WTC11 (cell line): ENCODE data around the gene NRTN. TPM values are rescaled to one million over a fixed set of nuclear protein-coding genes. Genes with fewer than 3 reads are reported as not detected.

Experiments used
- ATAC-seq: fragments of 200-7000 bp; cut with Tn5 transposase; 2 replicates; pipeline ENCODE4 v1.10.0; 2021; ENCODE audit warnings: mild to moderate bottlenecking, moderate library complexity
- CTCF ChIA-PET: fragments of 300-600 bp; sonication (Branson Sonifier 250); formaldehyde crosslinking; loops from one replicate; lab custom pipeline; 2021; ENCODE audit warnings: antibody characterized with exemption; lab: Charles Lee
- POLR2A ChIA-PET: fragments of 350-600 bp; sonication (Branson Sonifier 250); formaldehyde crosslinking; loops from one replicate; lab custom pipeline; 2021; ENCODE audit warnings: antibody characterized with exemption; lab: Charles Lee
- DNase-seq: peaks from one replicate; pipeline ENCODE4 v3.0.0; 2021; ENCODE audit warnings: low spot score
- H3K27ac Mint-ChIP-seq: 2 replicates; pipeline ENCODE4 v1.8.0; 2021; ENCODE audit warnings: mixed read lengths
- H3K27me3 Mint-ChIP-seq: 2 replicates; pipeline ENCODE4 v1.8.0; 2021; ENCODE audit warnings: low read depth, mild to moderate bottlenecking, moderate library complexity, mixed read lengths
- H3K36me3 Mint-ChIP-seq: 2 replicates; pipeline ENCODE4 v1.8.0; 2021; ENCODE audit warnings: mixed read lengths
- H3K4me1 Mint-ChIP-seq: 2 replicates; pipeline ENCODE4 v1.8.0; 2022; ENCODE audit warnings: mixed read lengths
- H3K4me3 Mint-ChIP-seq: 2 replicates; pipeline ENCODE4 v1.8.0; 2021; ENCODE audit warnings: mild to moderate bottlenecking, moderate library complexity, mixed read lengths
- H3K9me3 Mint-ChIP-seq: 2 replicates; pipeline ENCODE4 v1.8.0; 2021; ENCODE audit warnings: mixed read lengths
- ATF1 ChIP-seq: sonication (generic); formaldehyde crosslinking; IDR thresholded peaks from 2 replicates; pipeline ENCODE4 v1.8.1; 2023; ENCODE audit warnings: mild to moderate bottlenecking, moderate library complexity, missing genetic modification reagents
- CBFB ChIP-seq: sonication (generic); formaldehyde crosslinking; IDR thresholded peaks from 2 replicates; pipeline ENCODE4 v1.8.1; 2022; ENCODE audit warnings: mild to moderate bottlenecking, low read depth, missing genetic modification reagents
- EMX1 ChIP-seq: fragments of 250-450 bp; sonication (Bioruptor Pico); IDR thresholded peaks from 2 replicates; pipeline ENCODE4 v1.8.0; 2021; ENCODE audit warnings: mild to moderate bottlenecking
- ESRRA ChIP-seq: sonication (generic); formaldehyde crosslinking; IDR thresholded peaks from 2 replicates; pipeline ENCODE4 v1.8.1; 2022; ENCODE audit warnings: mild to moderate bottlenecking, missing genetic modification reagents, borderline replicate concordance
- FOXJ3 ChIP-seq: sonication (generic); formaldehyde crosslinking; IDR thresholded peaks from 2 replicates; pipeline ENCODE4 v1.9.0; 2021; ENCODE audit warnings: missing genetic modification reagents, mild to moderate bottlenecking, borderline replicate concordance
- GABPB1 ChIP-seq: sonication (generic); formaldehyde crosslinking; IDR thresholded peaks from 2 replicates; pipeline ENCODE4 v1.8.1; 2023; ENCODE audit warnings: mild to moderate bottlenecking, missing genetic modification reagents
- HMGA2 ChIP-seq: fragments of 250-450 bp; sonication (Bioruptor Pico); IDR thresholded peaks from 2 replicates; pipeline ENCODE4 v1.4.0; 2021; ENCODE audit warnings: mild to moderate bottlenecking, moderate library complexity
- NFATC4 ChIP-seq: fragments of 250-450 bp; sonication (Bioruptor Pico); IDR thresholded peaks from 2 replicates; pipeline ENCODE4 v1.9.0; 2021; ENCODE audit warnings: mild to moderate bottlenecking
- NFYB ChIP-seq: sonication (generic); formaldehyde crosslinking; conservative IDR thresholded peaks from 2 replicates; pipeline ENCODE4 v1.8.0; 2022; ENCODE audit warnings: low read depth, missing genetic modification reagents
- NR2C2 ChIP-seq: sonication (generic); formaldehyde crosslinking; IDR thresholded peaks from 2 replicates; pipeline ENCODE4 v1.8.0; 2022; ENCODE audit warnings: mild to moderate bottlenecking, missing genetic modification reagents
- OVOL2 ChIP-seq: fragments of 250-450 bp; sonication (Bioruptor Pico); IDR thresholded peaks from 2 replicates; pipeline ENCODE4 v1.9.0; 2021; ENCODE audit warnings: mild to moderate bottlenecking, borderline replicate concordance
- SMAD4 ChIP-seq: sonication (generic); formaldehyde crosslinking; IDR thresholded peaks from 2 replicates; pipeline ENCODE4 v1.8.0; 2022; ENCODE audit warnings: mild to moderate bottlenecking, missing genetic modification reagents
- ZNF263 ChIP-seq: sonication (generic); formaldehyde crosslinking; IDR thresholded peaks from 2 replicates; pipeline ENCODE4 v1.8.1; 2022; ENCODE audit warnings: low read depth, mild to moderate bottlenecking, moderate library complexity, missing genetic modification reagents
- ZNF416 ChIP-seq: fragments of 250-450 bp; sonication (Bioruptor Pico); IDR thresholded peaks from 2 replicates; pipeline ENCODE4 v1.9.0; 2021; ENCODE audit warnings: mild to moderate bottlenecking, inconsistent platforms
- total RNA-seq: library from RNA; stranded (reverse); gene quantifications from 3 replicates; pipeline ENCODE4 v1.2.3, GENCODE V29; 2021
- TF ChIP-seq, protein P1 (sequence below): sonication (generic); formaldehyde crosslinking; IDR thresholded peaks from 2 replicates; pipeline ENCODE4 v1.8.1; 2023; ENCODE audit warnings: mild to moderate bottlenecking, moderate library complexity, missing genetic modification reagents
- TF ChIP-seq, protein P2 (sequence below): fragments of 250-450 bp; sonication (Bioruptor Pico); conservative IDR thresholded peaks from 2 replicates; pipeline ENCODE4 v1.9.0; 2021; ENCODE audit warnings: mild to moderate bottlenecking
- TF ChIP-seq, protein P3 (sequence below): fragments of 250-450 bp; sonication (Bioruptor Pico); IDR thresholded peaks from 2 replicates; pipeline ENCODE4 v1.9.0; 2021; ENCODE audit warnings: mild to moderate bottlenecking, borderline replicate concordance
- TF ChIP-seq, protein P4 (sequence below): sonication (generic); formaldehyde crosslinking; IDR thresholded peaks from 2 replicates; pipeline ENCODE4 v1.8.0; 2022; ENCODE audit warnings: mild to moderate bottlenecking, missing genetic modification reagents

NRTN gene
- total RNA-seq, 1 experiment from 2014 or later: 6.1 TPM

DNA sequence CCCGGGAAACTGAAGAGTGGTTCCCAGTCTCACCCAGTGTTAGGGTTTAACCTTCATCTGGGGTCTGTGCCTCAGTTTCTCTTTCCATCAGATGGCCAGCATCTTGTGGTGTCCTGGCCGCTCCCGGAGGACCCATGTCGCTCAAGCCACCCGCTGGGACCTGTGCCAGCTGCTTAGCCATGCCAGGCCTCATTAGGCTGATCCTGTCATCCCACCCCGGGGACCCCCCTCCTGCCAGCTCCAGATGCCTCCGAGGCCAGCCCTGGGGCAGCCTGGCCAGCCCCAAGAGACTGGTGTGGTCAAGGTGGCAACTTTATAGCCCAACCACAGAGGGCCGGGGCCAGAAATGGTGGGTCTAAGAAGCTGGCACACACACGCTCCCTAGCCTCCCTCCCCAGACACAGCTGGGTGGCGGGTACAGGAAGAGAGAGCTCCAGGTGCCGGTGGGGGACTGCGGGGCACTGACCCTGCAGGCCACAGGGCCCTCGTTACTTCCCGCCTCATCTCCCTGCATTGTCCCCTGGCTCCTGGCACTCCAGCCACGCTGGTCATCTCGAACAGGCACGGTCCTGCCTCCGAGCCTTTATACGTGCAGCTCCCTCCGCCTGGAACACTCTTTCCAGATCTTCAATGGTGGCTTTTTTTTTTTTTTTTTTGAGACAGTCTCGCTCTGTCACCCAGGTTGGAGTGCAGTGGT is 3.4 kb downstream of the NRTN start (continued):
- TF ChIP-seq, protein P1, sequence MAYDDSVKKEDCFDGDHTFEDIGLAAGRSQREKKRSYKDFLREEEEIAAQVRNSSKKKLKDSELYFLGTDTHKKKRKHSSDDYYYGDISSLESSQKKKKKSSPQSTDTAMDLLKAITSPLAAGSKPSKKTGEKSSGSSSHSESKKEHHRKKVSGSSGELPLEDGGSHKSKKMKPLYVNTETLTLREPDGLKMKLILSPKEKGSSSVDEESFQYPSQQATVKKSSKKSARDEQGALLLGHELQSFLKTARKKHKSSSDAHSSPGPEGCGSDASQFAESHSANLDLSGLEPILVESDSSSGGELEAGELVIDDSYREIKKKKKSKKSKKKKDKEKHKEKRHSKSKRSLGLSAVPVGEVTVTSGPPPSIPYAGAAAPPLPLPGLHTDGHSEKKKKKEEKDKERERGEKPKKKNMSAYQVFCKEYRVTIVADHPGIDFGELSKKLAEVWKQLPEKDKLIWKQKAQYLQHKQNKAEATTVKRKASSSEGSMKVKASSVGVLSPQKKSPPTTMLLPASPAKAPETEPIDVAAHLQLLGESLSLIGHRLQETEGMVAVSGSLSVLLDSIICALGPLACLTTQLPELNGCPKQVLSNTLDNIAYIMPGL (CRISPR knock-in tag): no peak
- TF ChIP-seq ESRRA (CRISPR knock-in tag): no peak
- TF ChIP-seq ZNF263 (CRISPR knock-in tag): no peak
- TF ChIP-seq CBFB (CRISPR knock-in tag): no peak
- no peak for TF ChIP-seq HMGA2
- no peak for TF ChIP-seq ZNF416
- TF ChIP-seq, protein P2, sequence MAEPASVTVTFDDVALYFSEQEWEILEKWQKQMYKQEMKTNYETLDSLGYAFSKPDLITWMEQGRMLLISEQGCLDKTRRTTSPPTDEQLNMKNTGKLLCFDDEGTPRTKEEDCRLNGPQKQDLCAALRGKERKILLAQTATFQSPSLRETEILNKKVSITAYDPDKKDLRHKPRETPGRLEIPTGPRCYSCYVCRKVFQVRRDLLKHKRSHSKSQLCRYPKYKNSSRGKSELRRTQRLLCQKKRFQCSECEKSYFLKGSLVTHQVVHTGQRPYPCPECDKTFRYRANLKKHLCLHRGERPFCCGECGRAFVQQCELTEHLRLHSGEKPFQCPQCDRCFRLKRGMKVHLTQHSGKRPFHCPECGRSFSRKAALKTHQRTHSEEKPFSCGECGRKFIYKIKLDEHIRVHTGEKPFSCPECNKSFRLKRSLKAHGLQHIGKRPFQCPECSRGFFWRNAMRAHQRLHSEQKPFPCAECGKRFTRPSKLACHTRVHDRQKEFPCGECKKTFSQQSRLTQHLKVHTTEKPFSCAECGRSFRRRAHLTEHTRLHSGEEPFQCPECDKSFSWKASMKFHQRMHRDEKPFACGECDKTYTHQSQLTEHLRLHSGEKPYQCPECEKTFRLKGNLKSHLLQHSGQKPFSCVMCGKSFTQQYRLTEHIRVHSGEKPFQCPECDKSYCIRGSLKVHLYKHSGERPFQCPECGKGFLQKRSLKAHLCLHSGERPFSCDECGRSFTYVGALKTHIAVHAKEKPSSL (CRISPR knock-in tag): no peak
- TF ChIP-seq EMX1 (CRISPR knock-in tag): no peak
- TF ChIP-seq, all 79 proteins: peak for 0

DNA sequence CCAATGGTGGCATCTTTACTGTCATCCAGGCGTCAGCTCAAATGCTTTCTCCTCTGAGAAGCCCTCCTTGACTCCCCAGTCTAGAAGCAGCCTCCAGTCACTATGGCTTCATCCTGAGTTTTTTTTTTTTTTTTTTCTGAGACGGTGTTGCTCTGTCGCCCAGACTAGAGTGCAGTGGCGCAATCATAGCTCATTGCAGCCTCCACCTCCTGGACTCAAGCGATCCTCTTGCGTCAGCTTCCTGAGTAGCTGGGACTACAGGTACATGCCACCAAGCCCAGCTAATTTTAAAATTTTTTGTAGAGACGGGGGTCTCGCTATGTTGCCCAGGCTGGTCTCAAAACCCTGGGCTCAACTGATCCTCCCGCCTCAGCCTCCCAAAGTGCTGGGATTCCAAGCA is 4.2 kb downstream of the NRTN start:
- Mint-ChIP-seq H3K27ac (no peak overlapping the region), H3K4me1 (peaks cover 5% of the 10 kb centered on the region; the same call in 1 of the 2 replicates), H3K4me3 (no peak overlapping the region), H3K27me3 (peaks cover 13% of the 10 kb centered on the region), H3K36me3 (no peaks in the 10 kb centered on the region), H3K9me3 (no peaks in the 10 kb centered on the region)
- CTCF ChIA-PET: interaction anchor here (1.0 to 4.1 kb wide), 3 partner anchors 19 to 213 kb away, joined by 3 to 19 read pairs (median 7); no protein-coding TSS in a partner anchor
- POLR2A ChIA-PET: interaction anchor here (0.6 to 1.1 kb wide), 2 partner anchors 19 to 549 kb away, joined by 3 read pairs; no protein-coding TSS in a partner anchor
- no peak for TF ChIP-seq NFYB (CRISPR knock-in tag)
- TF ChIP-seq FOXJ3 (CRISPR knock-in tag): no peak
- TF ChIP-seq GABPB1 (CRISPR knock-in tag): peak; percentile 82
- TF ChIP-seq HMGA2: no peak
- ATAC-seq: no peak
- no peak for DNase-seq

DNA sequence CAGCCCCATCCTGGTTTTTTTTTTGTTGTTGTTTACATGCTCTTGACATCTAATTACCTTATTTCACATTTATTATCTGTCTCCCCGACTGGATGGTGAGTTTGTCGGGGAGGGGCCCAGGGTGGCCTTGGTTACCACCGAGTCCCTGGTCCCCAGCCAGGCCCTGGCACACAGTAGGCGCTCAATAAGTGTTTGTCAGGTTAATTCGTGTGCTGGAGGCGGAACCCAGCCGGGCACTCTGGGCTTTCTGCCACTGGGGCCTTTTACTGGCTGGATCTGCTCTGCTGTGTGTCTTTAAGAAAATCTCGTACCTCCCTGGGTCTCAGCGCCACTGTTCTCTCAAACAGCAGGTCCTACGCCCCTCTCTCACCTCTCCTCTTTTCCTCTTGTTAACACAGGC is 4.6 kb downstream of the NRTN start:
- CTCF ChIA-PET: interaction anchor here (4.1 kb wide), 1 partner anchor 19 kb away, joined by 19 read pairs; no protein-coding TSS in a partner anchor

More for the DNA sequence above, 4.6 kb downstream of the NRTN start:
- Mint-ChIP-seq H3K27me3 (peaks cover 9% of the 10 kb centered on the region), H3K27ac (no peak overlapping the region), H3K9me3 (no peaks in the 10 kb centered on the region), H3K4me1 (peaks cover 3% of the 10 kb centered on the region; the same call in 1 of the 2 replicates), H3K36me3 (no peaks in the 10 kb centered on the region), H3K4me3 (no peak overlapping the region)
- POLR2A ChIA-PET: no interaction called here
- DNase-seq (no peak), ATAC-seq (no peak)
- TF ChIP-seq, protein P1 (CRISPR knock-in tag): no peak
- TF ChIP-seq NR2C2 (CRISPR knock-in tag) (no peak), ATF1 (CRISPR knock-in tag) (no peak), GABPB1 (CRISPR knock-in tag) (no peak), SMAD4 (CRISPR knock-in tag) (no peak), OVOL2 (CRISPR knock-in tag) (no peak), NFATC4 (CRISPR knock-in tag) (no peak), EMX1 (CRISPR knock-in tag) (no peak)
- TF ChIP-seq, protein P3, sequence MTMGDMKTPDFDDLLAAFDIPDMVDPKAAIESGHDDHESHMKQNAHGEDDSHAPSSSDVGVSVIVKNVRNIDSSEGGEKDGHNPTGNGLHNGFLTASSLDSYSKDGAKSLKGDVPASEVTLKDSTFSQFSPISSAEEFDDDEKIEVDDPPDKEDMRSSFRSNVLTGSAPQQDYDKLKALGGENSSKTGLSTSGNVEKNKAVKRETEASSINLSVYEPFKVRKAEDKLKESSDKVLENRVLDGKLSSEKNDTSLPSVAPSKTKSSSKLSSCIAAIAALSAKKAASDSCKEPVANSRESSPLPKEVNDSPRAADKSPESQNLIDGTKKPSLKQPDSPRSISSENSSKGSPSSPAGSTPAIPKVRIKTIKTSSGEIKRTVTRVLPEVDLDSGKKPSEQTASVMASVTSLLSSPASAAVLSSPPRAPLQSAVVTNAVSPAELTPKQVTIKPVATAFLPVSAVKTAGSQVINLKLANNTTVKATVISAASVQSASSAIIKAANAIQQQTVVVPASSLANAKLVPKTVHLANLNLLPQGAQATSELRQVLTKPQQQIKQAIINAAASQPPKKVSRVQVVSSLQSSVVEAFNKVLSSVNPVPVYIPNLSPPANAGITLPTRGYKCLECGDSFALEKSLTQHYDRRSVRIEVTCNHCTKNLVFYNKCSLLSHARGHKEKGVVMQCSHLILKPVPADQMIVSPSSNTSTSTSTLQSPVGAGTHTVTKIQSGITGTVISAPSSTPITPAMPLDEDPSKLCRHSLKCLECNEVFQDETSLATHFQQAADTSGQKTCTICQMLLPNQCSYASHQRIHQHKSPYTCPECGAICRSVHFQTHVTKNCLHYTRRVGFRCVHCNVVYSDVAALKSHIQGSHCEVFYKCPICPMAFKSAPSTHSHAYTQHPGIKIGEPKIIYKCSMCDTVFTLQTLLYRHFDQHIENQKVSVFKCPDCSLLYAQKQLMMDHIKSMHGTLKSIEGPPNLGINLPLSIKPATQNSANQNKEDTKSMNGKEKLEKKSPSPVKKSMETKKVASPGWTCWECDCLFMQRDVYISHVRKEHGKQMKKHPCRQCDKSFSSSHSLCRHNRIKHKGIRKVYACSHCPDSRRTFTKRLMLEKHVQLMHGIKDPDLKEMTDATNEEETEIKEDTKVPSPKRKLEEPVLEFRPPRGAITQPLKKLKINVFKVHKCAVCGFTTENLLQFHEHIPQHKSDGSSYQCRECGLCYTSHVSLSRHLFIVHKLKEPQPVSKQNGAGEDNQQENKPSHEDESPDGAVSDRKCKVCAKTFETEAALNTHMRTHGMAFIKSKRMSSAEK (CRISPR knock-in tag): no peak
- TF ChIP-seq, protein P4, sequence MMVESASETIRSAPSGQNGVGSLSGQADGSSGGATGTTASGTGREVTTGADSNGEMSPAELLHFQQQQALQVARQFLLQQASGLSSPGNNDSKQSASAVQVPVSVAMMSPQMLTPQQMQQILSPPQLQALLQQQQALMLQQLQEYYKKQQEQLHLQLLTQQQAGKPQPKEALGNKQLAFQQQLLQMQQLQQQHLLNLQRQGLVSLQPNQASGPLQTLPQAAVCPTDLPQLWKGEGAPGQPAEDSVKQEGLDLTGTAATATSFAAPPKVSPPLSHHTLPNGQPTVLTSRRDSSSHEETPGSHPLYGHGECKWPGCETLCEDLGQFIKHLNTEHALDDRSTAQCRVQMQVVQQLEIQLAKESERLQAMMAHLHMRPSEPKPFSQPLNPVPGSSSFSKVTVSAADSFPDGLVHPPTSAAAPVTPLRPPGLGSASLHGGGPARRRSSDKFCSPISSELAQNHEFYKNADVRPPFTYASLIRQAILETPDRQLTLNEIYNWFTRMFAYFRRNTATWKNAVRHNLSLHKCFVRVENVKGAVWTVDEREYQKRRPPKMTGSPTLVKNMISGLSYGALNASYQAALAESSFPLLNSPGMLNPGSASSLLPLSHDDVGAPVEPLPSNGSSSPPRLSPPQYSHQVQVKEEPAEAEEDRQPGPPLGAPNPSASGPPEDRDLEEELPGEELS (CRISPR knock-in tag): no peak
